ENCODE measurements around the gene SETD7.

The SETD7 gene

GRCh38 chr4:139574641-139575040 is 18.6 kb upstream of the SETD7 start:
- no peak overlapping the region for H3K4me3 ChIP-seq (ENCODE audit: low read depth, low read length)
- H3K9me3 ChIP-seq (ENCODE audit: control insufficient read depth, insufficient read depth, low read depth, low read length): no peaks in the 10 kb centered on the region
- H3K27ac ChIP-seq (ENCODE audit: low read depth, low read length): no peak overlapping the region
- peaks cover 3% of the 10 kb centered on the region; the same call in 1 of the 2 replicates for H3K27me3 ChIP-seq (ENCODE audit: control insufficient read depth, insufficient read depth, low read length)
- H3K36me3 ChIP-seq (ENCODE audit: control insufficient read depth, insufficient read depth, low read length): no peaks in the 10 kb centered on the region
- H3K9ac ChIP-seq (ENCODE audit: low read length): no peak overlapping the region
- H3K4me1 ChIP-seq (ENCODE audit: control insufficient read depth, insufficient read depth, low read length): no peaks in the 10 kb centered on the region

- Histone ChIP-seq H3K36me3 (ENCODE audit: control insufficient read depth, insufficient read depth, low read length) (no peaks in the 10 kb centered on the region), H3K4me1 (ENCODE audit: control insufficient read depth, insufficient read depth, low read length) (peaks cover 6% of the 10 kb centered on the region; the same call in 1 of the 2 replicates), H3K9me3 (ENCODE audit: control insufficient read depth, insufficient read depth, low read depth, low read length) (no peaks in the 10 kb centered on the region), H3K4me3 (ENCODE audit: low read depth, low read length) (no peak overlapping the region), H3K27ac (ENCODE audit: low read depth, low read length) (no peak overlapping the region), H3K9ac (ENCODE audit: low read length) (no peak overlapping the region), H3K27me3 (ENCODE audit: control insufficient read depth, insufficient read depth, low read length) (no peaks in the 10 kb centered on the region)
Observed at GRCh38 chr4:139568206-139568955, 12.4 kb upstream of the SETD7 start.

- H3K27me3 ChIP-seq (ENCODE audit: control insufficient read depth, insufficient read depth, low read length): no peaks in the 10 kb centered on the region
- no peak overlapping the region for H3K9ac ChIP-seq (ENCODE audit: low read length)
- H3K4me3 ChIP-seq (ENCODE audit: low read depth, low read length): no peak overlapping the region
- H3K9me3 ChIP-seq (ENCODE audit: control insufficient read depth, insufficient read depth, low read depth, low read length): no peaks in the 10 kb centered on the region
- H3K36me3 ChIP-seq (ENCODE audit: control insufficient read depth, insufficient read depth, low read length): no peaks in the 10 kb centered on the region
- peaks cover 6% of the 10 kb centered on the region; the same call in 1 of the 2 replicates for H3K4me1 ChIP-seq (ENCODE audit: control insufficient read depth, insufficient read depth, low read length)
- no peak overlapping the region for H3K27ac ChIP-seq (ENCODE audit: low read depth, low read length)
Observed at GRCh38 chr4:139567159-139567870, 11.3 kb upstream of the SETD7 start.

GRCh38 chr4:139564502-139564901 is 8.5 kb upstream of the SETD7 start:
- Histone ChIP-seq H3K9ac (ENCODE audit: low read length) (no peak overlapping the region), H3K27me3 (ENCODE audit: control insufficient read depth, insufficient read depth, low read length) (peaks cover 5% of the 10 kb centered on the region), H3K4me1 (ENCODE audit: control insufficient read depth, insufficient read depth, low read length) (peaks cover 20% of the 10 kb centered on the region), H3K36me3 (ENCODE audit: control insufficient read depth, insufficient read depth, low read length) (no peaks in the 10 kb centered on the region), H3K27ac (ENCODE audit: low read depth, low read length) (no peak overlapping the region), H3K4me3 (ENCODE audit: low read depth, low read length) (no peak overlapping the region), H3K9me3 (ENCODE audit: control insufficient read depth, insufficient read depth, low read depth, low read length) (no peaks in the 10 kb centered on the region)

- H3K27ac ChIP-seq (ENCODE audit: low read depth, low read length): no peak overlapping the region
- H3K4me1 ChIP-seq (ENCODE audit: control insufficient read depth, insufficient read depth, low read length): peaks cover 18% of the 10 kb centered on the region
Observed at GRCh38 chr4:139563515-139563914, 7.5 kb upstream of the SETD7 start.

GRCh38 chr4:139562839-139563238 is 6.8 kb upstream of the SETD7 start:
- H3K36me3 ChIP-seq (ENCODE audit: control insufficient read depth, insufficient read depth, low read length): no peaks in the 10 kb centered on the region
- no peaks in the 10 kb centered on the region for H3K9me3 ChIP-seq (ENCODE audit: control insufficient read depth, insufficient read depth, low read depth, low read length)

More at GRCh38 chr4:139563515-139563914, 7.5 kb upstream of the SETD7 start:
- no peak overlapping the region for H3K4me3 ChIP-seq (ENCODE audit: low read depth, low read length)
- peaks cover 14% of the 10 kb centered on the region for H3K27me3 ChIP-seq (ENCODE audit: control insufficient read depth, insufficient read depth, low read length)
- H3K36me3 ChIP-seq (ENCODE audit: control insufficient read depth, insufficient read depth, low read length): no peaks in the 10 kb centered on the region
- no peaks in the 10 kb centered on the region for H3K9me3 ChIP-seq (ENCODE audit: control insufficient read depth, insufficient read depth, low read depth, low read length)
- H3K9ac ChIP-seq (ENCODE audit: low read length): no peak overlapping the region

GRCh38 chr4:139562067-139562684 is 6.2 kb upstream of the SETD7 start:
- Histone ChIP-seq H3K9me3 (ENCODE audit: control insufficient read depth, insufficient read depth, low read depth, low read length) (no peaks in the 10 kb centered on the region), H3K4me1 (ENCODE audit: control insufficient read depth, insufficient read depth, low read length) (peaks cover 23% of the 10 kb centered on the region), H3K27ac (ENCODE audit: low read depth, low read length) (no peak overlapping the region), H3K4me3 (ENCODE audit: low read depth, low read length) (no peak overlapping the region), H3K36me3 (ENCODE audit: control insufficient read depth, insufficient read depth, low read length) (no peaks in the 10 kb centered on the region), H3K9ac (ENCODE audit: low read length) (no peak overlapping the region), H3K27me3 (ENCODE audit: control insufficient read depth, insufficient read depth, low read length) (peaks cover 28% of the 10 kb centered on the region)

More at GRCh38 chr4:139562839-139563238, 6.8 kb upstream of the SETD7 start:
- no peak overlapping the region for H3K9ac ChIP-seq (ENCODE audit: low read length)
- peaks cover 21% of the 10 kb centered on the region for H3K27me3 ChIP-seq (ENCODE audit: control insufficient read depth, insufficient read depth, low read length)
- peaks cover 16% of the 10 kb centered on the region for H3K4me1 ChIP-seq (ENCODE audit: control insufficient read depth, insufficient read depth, low read length)
- H3K27ac ChIP-seq (ENCODE audit: low read depth, low read length): no peak overlapping the region
- H3K4me3 ChIP-seq (ENCODE audit: low read depth, low read length): no peak overlapping the region

GRCh38 chr4:139560406-139561104 is 4.5 kb upstream of the SETD7 start:
- Histone ChIP-seq H3K36me3 (ENCODE audit: control insufficient read depth, insufficient read depth, low read length) (no peaks in the 10 kb centered on the region), H3K4me3 (ENCODE audit: low read depth, low read length) (no peak overlapping the region), H3K9me3 (ENCODE audit: control insufficient read depth, insufficient read depth, low read depth, low read length) (no peaks in the 10 kb centered on the region), H3K27ac (ENCODE audit: low read depth, low read length) (no peak overlapping the region), H3K27me3 (ENCODE audit: control insufficient read depth, insufficient read depth, low read length) (peaks cover 40% of the 10 kb centered on the region), H3K9ac (ENCODE audit: low read length) (no peak overlapping the region), H3K4me1 (ENCODE audit: control insufficient read depth, insufficient read depth, low read length) (peaks cover 25% of the 10 kb centered on the region)

- no peaks in the 10 kb centered on the region for H3K36me3 ChIP-seq (ENCODE audit: control insufficient read depth, insufficient read depth, low read length)
- H3K4me3 ChIP-seq (ENCODE audit: low read depth, low read length): no peak overlapping the region
- H3K4me1 ChIP-seq (ENCODE audit: control insufficient read depth, insufficient read depth, low read length): peaks cover 28% of the 10 kb centered on the region
- H3K27me3 ChIP-seq (ENCODE audit: control insufficient read depth, insufficient read depth, low read length): peaks cover 40% of the 10 kb centered on the region
- H3K27ac ChIP-seq (ENCODE audit: low read depth, low read length): no peak overlapping the region
- no peak overlapping the region for H3K9ac ChIP-seq (ENCODE audit: low read length)
- H3K9me3 ChIP-seq (ENCODE audit: control insufficient read depth, insufficient read depth, low read depth, low read length): no peaks in the 10 kb centered on the region
Observed at GRCh38 chr4:139559687-139560086, 3.7 kb upstream of the SETD7 start.

GRCh38 chr4:139559089-139559479 is 3.1 kb upstream of the SETD7 start:
- Histone ChIP-seq H3K4me3 (ENCODE audit: low read depth, low read length) (no peak overlapping the region), H3K9me3 (ENCODE audit: control insufficient read depth, insufficient read depth, low read depth, low read length) (no peaks in the 10 kb centered on the region), H3K27ac (ENCODE audit: low read depth, low read length) (no peak overlapping the region), H3K27me3 (ENCODE audit: control insufficient read depth, insufficient read depth, low read length) (peaks cover 40% of the 10 kb centered on the region), H3K36me3 (ENCODE audit: control insufficient read depth, insufficient read depth, low read length) (no peaks in the 10 kb centered on the region), H3K9ac (ENCODE audit: low read length) (no peak overlapping the region), H3K4me1 (ENCODE audit: control insufficient read depth, insufficient read depth, low read length) (peaks cover 33% of the 10 kb centered on the region)

Data from HUES6 (cell line).